Loucy (cell line): Measurements from ENCODE around the gene SLC26A8.

Experiments used
- H2AFZ ChIP-seq: fragments of 200-600 bp; sonication (generic); 2 replicates; pipeline ENCODE4 v1.6.0; 2016; ENCODE audit warnings: antibody characterized with exemption, mild to moderate bottlenecking, low read length, moderate library complexity
- H3F3A ChIP-seq: fragments of 200-600 bp; 2 replicates; pipeline ENCODE4 v1.6.0; 2016; ENCODE audit warnings: antibody characterized with exemption, low read depth, mild to moderate bottlenecking
- H3K27me3 ChIP-seq: fragments of 200-600 bp; sonication (generic); 2 replicates; pipeline ENCODE4 v1.6.1; 2014; ENCODE audit warnings: low read length, mild to moderate bottlenecking; ENCODE audit not compliant: insufficient read depth, poor library complexity, severe bottlenecking
- H3K36me3 ChIP-seq: fragments of 200-600 bp; sonication (generic); 2 replicates; pipeline ENCODE4 v1.6.1; 2016; ENCODE audit warnings: low read length; ENCODE audit not compliant: insufficient read depth
- H3K4me1 ChIP-seq: fragments of 200-600 bp; sonication (generic); 2 replicates; pipeline ENCODE4 v1.5.1; 2014; ENCODE audit warnings: low read length, mild to moderate bottlenecking; ENCODE audit not compliant: insufficient read depth, poor library complexity, severe bottlenecking
- H3K4me2 ChIP-seq: fragments of 200-600 bp; sonication (generic); 2 replicates; pipeline ENCODE4 v1.6.0; 2014; ENCODE audit warnings: antibody characterized with exemption, low read length, low read depth, mild to moderate bottlenecking; ENCODE audit not compliant: poor library complexity, severe bottlenecking
- H3K4me3 ChIP-seq: fragments of 200-600 bp; sonication (generic); 2 replicates; pipeline ENCODE4 v1.5.1; 2014; ENCODE audit warnings: low read length, mild to moderate bottlenecking, mixed read lengths; ENCODE audit not compliant: poor library complexity, severe bottlenecking
- H3K79me2 ChIP-seq: fragments of 200-600 bp; sonication (generic); 2 replicates; pipeline ENCODE4 v1.6.1; 2014; ENCODE audit warnings: low read length; ENCODE audit not compliant: insufficient read depth
- H3K9ac ChIP-seq: fragments of 200-600 bp; sonication (generic); 2 replicates; pipeline ENCODE4 v1.6.0; 2014; ENCODE audit warnings: mild to moderate bottlenecking, low read depth, low read length, moderate library complexity; ENCODE audit not compliant: poor library complexity, severe bottlenecking
- H3K9me2 ChIP-seq: fragments of 200-600 bp; sonication (generic); replicated peaks from 2 replicates; pipeline ENCODE4 v1.6.1; 2016; ENCODE audit warnings: low read depth, low read length, mixed read lengths
- H3K9me3 ChIP-seq: fragments of 200-600 bp; sonication (generic); 2 replicates; pipeline ENCODE4 v1.6.1; 2014; ENCODE audit warnings: mild to moderate bottlenecking, antibody characterized with exemption, low read length, low read depth; ENCODE audit not compliant: insufficient read depth
- H4K20me1 ChIP-seq: fragments of 200-600 bp; sonication (generic); 2 replicates; pipeline ENCODE4 v1.6.0; 2014; ENCODE audit warnings: antibody characterized with exemption, low read length, mild to moderate bottlenecking; ENCODE audit not compliant: insufficient read depth, poor library complexity, severe bottlenecking
- EZH2phosphoT487 ChIP-seq: fragments of 200-600 bp; IDR thresholded peaks from 2 replicates; pipeline ENCODE4 v1.6.1; 2018; ENCODE audit warnings: antibody characterized with exemption, mild to moderate bottlenecking, moderate library complexity, borderline replicate concordance
- TF ChIP-seq, protein P1 (sequence below): fragments of 200-600 bp; sonication (generic); conservative IDR thresholded peaks from 2 replicates; pipeline ENCODE4 v1.5.1; 2014; ENCODE audit warnings: mild to moderate bottlenecking, antibody characterized with exemption, low read length

Gene SLC26A8

DNA sequence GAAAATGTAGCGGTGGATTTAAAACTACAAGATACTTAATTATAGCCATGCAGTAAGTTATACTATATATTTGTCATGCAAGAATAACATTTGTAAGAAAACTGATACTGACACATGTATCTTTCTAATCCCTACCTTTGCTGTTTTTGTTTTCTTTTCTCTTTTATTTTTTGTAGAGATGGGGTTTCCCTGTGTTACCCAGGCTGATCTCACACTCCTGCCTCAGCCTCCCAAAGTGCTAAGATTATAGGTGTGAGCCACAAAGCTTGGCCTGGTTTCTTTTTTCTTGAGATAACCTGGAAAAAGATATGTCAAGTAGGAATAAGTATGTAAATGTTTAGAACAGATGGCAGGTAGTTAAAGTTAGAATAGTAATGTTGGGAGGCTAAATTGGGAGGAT is 47.3 kb upstream of the SLC26A8 start:
- Histone ChIP-seq H2AFZ (no peak overlapping the region), H4K20me1 (peaks cover 89% of the 10 kb centered on the region), H3K4me3 (no peak overlapping the region), H3K36me3 (peaks cover 85% of the 10 kb centered on the region), H3K9ac (no peak overlapping the region), H3K4me1 (peaks cover 4% of the 10 kb centered on the region), H3K9me2 (no peaks in the 10 kb centered on the region), H3K27me3 (no peaks in the 10 kb centered on the region), H3K9me3 (no peaks in the 10 kb centered on the region), H3K79me2 (peaks cover 98% of the 10 kb centered on the region), H3F3A (no peaks in the 10 kb centered on the region), H3K4me2 (no peak overlapping the region)
- TF ChIP-seq, protein P1, sequence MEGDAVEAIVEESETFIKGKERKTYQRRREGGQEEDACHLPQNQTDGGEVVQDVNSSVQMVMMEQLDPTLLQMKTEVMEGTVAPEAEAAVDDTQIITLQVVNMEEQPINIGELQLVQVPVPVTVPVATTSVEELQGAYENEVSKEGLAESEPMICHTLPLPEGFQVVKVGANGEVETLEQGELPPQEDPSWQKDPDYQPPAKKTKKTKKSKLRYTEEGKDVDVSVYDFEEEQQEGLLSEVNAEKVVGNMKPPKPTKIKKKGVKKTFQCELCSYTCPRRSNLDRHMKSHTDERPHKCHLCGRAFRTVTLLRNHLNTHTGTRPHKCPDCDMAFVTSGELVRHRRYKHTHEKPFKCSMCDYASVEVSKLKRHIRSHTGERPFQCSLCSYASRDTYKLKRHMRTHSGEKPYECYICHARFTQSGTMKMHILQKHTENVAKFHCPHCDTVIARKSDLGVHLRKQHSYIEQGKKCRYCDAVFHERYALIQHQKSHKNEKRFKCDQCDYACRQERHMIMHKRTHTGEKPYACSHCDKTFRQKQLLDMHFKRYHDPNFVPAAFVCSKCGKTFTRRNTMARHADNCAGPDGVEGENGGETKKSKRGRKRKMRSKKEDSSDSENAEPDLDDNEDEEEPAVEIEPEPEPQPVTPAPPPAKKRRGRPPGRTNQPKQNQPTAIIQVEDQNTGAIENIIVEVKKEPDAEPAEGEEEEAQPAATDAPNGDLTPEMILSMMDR: no peak
- no peak for TF ChIP-seq EZH2phosphoT487

DNA sequence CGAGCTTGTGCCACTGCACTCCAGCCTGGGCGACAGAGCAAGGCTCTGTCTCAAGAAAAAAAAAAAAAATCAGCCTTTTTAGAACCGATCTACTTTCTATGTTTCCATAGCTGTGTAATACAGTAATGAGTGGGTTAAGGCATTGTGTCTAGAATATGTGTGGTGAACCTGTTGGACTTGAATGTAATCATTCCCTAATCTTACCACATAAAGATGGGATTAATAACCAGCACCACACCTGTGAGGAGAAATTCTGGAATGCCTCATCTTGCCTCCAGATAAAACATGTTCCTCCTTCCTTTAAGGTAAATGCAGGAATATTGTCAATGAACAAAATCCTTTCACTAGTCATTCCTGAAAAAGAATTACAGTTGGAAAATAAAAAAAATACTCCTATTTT is 46.8 kb upstream of the SLC26A8 start:
- Histone ChIP-seq H3K36me3 (peaks cover 84% of the 10 kb centered on the region), H3K4me1 (peaks cover 5% of the 10 kb centered on the region), H3K9ac (no peak overlapping the region), H3K9me3 (no peaks in the 10 kb centered on the region), H4K20me1 (peaks cover 90% of the 10 kb centered on the region), H3K4me3 (no peak overlapping the region), H3K27me3 (no peaks in the 10 kb centered on the region), H2AFZ (no peak overlapping the region), H3K79me2 (peaks cover 98% of the 10 kb centered on the region), H3F3A (no peaks in the 10 kb centered on the region), H3K9me2 (no peaks in the 10 kb centered on the region), H3K4me2 (no peak overlapping the region)
- TF ChIP-seq, protein P1: no peak
- no peak for TF ChIP-seq EZH2phosphoT487

DNA sequence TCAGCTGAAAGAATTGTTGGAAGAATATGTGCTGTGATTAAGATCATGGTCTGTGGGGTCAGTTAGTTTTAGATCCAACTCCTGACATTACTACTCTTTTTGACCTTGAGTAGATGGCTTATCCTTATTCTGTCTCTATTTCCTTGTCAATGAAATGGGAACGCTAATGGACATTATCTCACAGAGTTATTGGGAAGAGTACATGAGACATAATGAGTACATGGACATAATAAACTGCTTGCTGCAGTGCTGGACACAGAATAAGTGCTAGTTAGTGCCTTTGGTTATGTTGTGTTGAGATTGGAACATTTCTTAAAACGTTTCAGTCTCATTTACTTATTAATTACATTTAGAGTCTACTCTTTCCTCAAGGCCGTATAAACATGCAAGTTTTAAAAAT is 45.8 kb upstream of the SLC26A8 start:
- peaks cover 84% of the 10 kb centered on the region; the same call in 1 of the 2 replicates for H3K36me3 ChIP-seq
- peaks cover 98% of the 10 kb centered on the region for H3K79me2 ChIP-seq
- no peak overlapping the region for H3K9ac ChIP-seq
- no peaks in the 10 kb centered on the region for H3K9me2 ChIP-seq
- no peaks in the 10 kb centered on the region for H3F3A ChIP-seq
- no peak overlapping the region for H3K4me3 ChIP-seq
- H2AFZ ChIP-seq: no peak overlapping the region
- TF ChIP-seq, protein P1: no peak
- no peak for TF ChIP-seq EZH2phosphoT487
- H3K9me3 ChIP-seq: no peaks in the 10 kb centered on the region
- peaks cover 10% of the 10 kb centered on the region for H3K4me1 ChIP-seq
- H4K20me1 ChIP-seq: peaks cover 91% of the 10 kb centered on the region
- H3K4me2 ChIP-seq: no peak overlapping the region
- no peaks in the 10 kb centered on the region for H3K27me3 ChIP-seq
